VCaP (cell line): Measurements from ENCODE around the gene ZCCHC24.

Source experiments
- H3K27ac ChIP-seq: fragments of 450-650 bp; 2 replicates; pipeline ENCODE4 v1.5.1; 2017
- TF ChIP-seq, protein P1 (sequence below): fragments of 450-650 bp; conservative IDR thresholded peaks from 2 replicates; pipeline ENCODE4 v1.5.1; 2017; ENCODE audit warnings: mild to moderate bottlenecking, moderate library complexity

Gene ZCCHC24

DNA sequence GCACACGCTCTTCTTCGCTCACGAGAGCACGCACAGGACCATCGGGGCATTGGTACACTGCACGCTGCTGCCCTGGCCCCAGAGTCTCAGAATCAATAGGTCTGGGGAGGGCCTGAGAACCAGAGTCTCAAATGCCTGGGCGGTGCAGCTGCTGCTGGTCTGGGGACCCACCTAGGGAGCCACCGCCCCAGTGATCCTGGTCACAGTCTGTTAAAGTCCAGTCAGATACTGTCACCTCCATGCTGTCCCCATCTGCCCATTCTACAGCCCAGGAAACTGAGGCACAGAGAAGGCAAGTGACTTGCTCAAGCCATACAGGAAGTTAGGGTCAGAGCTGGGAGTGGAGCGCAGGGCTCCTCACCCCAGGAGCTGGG lies 38.0 kb downstream of the ZCCHC24 start:
- no peak overlapping the region for H3K27ac ChIP-seq
- TF ChIP-seq, protein P1, sequence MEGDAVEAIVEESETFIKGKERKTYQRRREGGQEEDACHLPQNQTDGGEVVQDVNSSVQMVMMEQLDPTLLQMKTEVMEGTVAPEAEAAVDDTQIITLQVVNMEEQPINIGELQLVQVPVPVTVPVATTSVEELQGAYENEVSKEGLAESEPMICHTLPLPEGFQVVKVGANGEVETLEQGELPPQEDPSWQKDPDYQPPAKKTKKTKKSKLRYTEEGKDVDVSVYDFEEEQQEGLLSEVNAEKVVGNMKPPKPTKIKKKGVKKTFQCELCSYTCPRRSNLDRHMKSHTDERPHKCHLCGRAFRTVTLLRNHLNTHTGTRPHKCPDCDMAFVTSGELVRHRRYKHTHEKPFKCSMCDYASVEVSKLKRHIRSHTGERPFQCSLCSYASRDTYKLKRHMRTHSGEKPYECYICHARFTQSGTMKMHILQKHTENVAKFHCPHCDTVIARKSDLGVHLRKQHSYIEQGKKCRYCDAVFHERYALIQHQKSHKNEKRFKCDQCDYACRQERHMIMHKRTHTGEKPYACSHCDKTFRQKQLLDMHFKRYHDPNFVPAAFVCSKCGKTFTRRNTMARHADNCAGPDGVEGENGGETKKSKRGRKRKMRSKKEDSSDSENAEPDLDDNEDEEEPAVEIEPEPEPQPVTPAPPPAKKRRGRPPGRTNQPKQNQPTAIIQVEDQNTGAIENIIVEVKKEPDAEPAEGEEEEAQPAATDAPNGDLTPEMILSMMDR, result no peak

DNA sequence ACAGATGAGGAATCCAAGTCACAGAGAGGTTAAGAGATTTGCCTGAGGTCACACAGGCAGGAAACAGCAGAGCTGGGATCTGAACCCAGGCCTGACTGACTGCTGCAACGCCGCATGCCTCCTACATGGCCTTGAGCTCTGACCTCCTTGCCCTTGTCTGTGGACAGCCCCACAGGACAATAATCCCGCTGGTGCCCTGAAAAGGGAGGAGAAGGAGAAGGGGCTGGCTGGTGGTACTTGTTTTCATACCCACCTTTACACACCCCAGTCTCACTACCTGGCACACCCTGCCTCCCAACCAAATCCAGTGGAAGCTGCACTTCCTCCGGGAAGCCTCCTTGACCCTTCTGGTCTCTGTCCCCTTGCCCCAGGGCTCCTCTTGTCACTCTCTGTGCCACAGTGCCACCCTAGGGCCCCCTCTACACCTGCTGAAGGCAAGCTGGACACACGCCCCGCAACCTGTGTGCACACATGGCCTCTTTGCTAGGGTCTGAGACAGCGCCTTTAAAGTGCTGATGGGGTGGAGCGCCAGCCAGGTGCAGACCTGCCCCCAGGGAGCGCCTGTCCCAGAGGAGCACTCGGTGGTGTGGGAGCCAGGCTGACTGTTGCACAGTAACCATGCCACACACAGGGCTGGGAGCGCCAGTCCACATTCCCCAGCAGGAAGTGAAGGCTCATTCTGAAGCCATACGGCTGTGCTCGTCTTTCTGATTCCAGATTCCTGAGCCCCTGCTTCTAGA lies 38.6 kb downstream of the ZCCHC24 start:
- H3K27ac ChIP-seq, result no peak overlapping the region
- TF ChIP-seq, protein P1, result no peak

DNA sequence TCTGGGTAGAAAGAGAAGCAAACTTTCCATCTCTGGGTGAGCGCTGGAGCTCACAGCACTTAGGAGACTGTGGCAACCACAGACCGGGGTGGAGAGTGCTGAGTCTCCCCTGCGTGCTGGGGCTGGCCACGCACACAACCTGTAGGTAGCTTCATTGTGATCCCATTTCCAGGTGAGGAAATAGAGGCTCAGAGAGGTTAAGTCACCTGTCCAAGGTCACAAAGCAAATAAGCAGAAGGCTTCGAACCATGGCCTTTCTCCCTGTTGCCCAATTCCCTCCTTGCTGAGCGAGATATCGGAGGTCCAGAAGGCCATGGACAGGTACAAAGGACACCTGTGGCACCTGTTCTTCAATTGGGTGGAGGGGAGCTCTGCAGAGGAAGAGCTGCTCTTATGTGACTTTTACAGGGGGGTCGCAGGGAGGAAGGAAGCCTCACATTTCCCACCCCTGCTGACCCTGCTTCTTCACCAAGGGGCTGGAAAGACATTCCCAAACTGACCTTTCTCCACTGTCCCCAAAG lies 39.4 kb downstream of the ZCCHC24 start:
- no peak overlapping the region for H3K27ac ChIP-seq
- TF ChIP-seq, protein P1, result no peak

DNA sequence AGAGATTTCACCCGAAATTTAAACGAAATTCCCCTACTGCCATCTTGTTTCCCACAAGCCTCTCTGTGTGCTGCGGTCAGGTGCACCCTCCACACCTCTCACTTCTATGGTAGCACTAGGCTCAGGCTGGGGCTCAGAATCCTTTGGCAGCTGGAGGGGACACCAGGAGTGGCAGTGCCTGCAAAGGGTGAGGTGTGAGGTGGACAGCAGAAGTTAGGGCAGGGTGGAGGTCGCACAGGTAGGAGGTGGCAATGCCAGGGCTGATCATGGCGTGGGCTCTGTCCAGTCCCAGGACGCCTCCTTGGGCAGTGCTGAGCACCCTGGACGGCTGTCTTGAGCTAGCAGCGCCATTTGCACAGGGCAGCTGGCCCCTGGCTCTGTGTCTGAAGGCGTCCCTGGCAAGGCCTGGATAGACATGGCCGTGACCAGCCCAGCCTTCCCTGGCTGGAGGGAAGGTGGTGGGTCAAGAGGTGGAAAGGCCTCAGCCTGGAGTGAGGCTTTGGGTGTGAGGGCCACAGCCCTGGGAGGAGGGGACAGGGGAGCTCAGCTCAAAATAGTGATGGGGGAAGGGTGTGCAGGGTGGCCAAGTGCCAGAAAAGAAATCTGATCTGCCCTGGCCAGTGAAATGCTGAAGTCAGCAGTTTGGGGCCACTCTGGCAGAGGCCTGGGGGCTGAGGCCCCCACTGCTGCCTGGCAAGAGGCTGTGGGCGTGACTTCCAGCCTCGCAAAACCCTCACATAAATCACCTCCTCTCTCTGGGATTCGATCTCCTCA lies 40.0 kb downstream of the ZCCHC24 start:
- TF ChIP-seq, protein P1, result no peak

DNA sequence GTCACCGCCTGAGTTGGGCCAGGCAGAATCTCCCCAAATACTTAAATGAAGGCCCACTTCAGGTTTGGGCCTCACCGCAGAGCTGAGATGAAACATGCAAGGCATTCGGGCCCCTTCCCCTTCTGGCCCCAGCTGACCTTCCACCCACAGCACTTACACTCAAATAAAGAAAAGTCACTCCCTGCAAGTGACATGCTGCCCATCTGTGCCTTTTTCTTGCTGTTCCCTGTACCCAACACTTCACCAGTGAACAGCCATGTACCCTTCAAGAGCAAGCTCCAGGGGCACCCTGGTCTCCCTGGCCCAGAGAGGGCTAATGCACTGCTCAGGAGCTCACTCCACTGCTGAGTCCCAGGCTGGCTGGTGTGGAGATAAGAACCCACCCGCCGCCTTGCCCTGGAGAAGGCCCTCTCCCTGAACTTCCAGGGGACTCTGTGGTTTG lies 40.7 kb downstream of the ZCCHC24 start:
- H3K27ac ChIP-seq, result no peak overlapping the region
- TF ChIP-seq, protein P1, result no peak

More for the DNA sequence above, 40.0 kb downstream of the ZCCHC24 start:
- no peak overlapping the region for H3K27ac ChIP-seq

DNA sequence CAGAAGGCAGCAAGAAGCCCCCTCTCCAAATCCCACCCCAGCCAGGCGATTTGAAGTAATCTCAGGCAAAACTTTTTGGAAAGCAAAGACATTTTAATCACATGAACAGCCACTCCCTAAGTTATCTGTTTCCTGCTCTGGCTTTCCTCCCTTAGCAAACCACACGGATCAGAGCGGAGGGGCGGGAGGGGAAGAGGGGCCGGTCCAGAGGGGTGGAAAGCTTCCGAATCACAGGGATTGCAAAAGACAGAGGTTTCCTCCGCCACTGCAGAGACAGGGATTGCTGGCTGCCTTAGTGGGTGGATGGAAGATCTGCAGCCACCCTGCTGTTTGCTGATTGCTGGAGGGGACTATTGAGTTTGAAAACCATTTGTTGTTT lies 41.2 kb downstream of the ZCCHC24 start:
- TF ChIP-seq, protein P1, result no peak
- no peak overlapping the region for H3K27ac ChIP-seq

DNA sequence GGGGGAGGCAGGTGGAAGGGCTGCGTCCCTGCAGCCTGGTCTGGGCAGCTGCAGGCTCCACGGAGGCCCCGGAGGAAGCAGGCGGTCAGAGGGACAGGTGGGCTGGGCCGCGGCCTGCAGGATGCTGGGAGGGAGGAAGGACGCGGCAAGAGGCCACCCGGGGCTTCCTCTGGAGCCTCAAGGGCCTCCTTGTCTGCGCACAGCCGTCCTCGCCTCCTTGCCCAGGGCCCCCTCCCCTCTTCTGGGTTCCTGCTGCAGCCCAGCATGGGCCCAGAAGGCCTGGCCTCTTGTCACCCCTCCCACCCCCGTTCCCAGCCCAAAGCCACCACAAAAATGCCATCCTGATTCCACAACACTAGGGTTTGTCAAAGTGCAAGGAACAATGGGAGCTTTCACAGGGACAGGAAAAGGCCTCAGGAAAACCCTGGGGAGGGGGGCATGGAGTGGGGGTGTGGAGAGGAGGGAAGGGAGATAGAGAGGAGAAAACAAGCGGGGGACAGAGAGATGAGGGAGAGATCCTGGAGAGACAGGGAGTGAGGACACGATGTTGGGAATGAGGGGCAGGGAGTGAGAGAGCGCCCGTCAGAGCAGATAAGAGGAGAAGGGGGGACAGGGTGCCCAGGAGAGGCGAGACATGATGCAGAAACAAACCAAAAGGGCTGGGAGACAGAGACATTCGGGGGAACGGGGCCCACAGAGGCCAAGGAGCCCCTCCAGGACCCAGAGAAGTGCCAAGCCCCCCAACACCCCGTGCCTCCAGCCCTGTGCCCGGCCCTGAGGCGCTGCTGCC lies 41.8 kb downstream of the ZCCHC24 start:
- TF ChIP-seq, protein P1, result no peak
- no peak overlapping the region for H3K27ac ChIP-seq
